Middle frontal gyrus (tissue), 1 donor: ENCODE measurements around the gene SEC23IP.
"Not testable (repeated sequence)": the region's sequence is repeated elsewhere in the genome, so short reads cannot be mapped to it uniquely, and the experiment has no call there.

ENCODE experiments used
- DNase-seq: peaks from one replicate; pipeline ENCODE4 v3.0.0-alpha.2; 2015; ENCODE audit warnings: low spot score; ENCODE audit errors: extremely low spot score

The SEC23IP gene

GRCh38 chr10:119883901-119884611 lies 8.5 kb upstream of the SEC23IP start:
- not testable (repeated sequence) for DNase-seq

GRCh38 chr10:119886070-119886469 lies 6.5 kb upstream of the SEC23IP start:
- DNase-seq: not testable (repeated sequence)

GRCh38 chr10:119888715-119889114 lies 3.8 kb upstream of the SEC23IP start:
- not testable (repeated sequence) for DNase-seq

GRCh38 chr10:119889201-119889600 lies 3.3 kb upstream of the SEC23IP start:
- not testable (repeated sequence) for DNase-seq

- not testable (repeated sequence) for DNase-seq
Measured at GRCh38 chr10:119890307-119890706, 2.2 kb upstream of the SEC23IP start.

- not testable (repeated sequence) for DNase-seq
Measured at GRCh38 chr10:119891849-119892187, 712 bp upstream of the SEC23IP start.

- no peak for DNase-seq
Measured at GRCh38 chr10:119893074-119893473, 544 bp downstream of the SEC23IP start.

GRCh38 chr10:119893845-119894427 lies 1.4 kb downstream of the SEC23IP start:
- DNase-seq: no peak

- no peak for DNase-seq
Measured at GRCh38 chr10:119896061-119896655, 3.6 kb downstream of the SEC23IP start.

- no peak for DNase-seq
Measured at GRCh38 chr10:119896937-119897770, 4.6 kb downstream of the SEC23IP start.

GRCh38 chr10:119898577-119898976 lies 6.0 kb downstream of the SEC23IP start:
- DNase-seq: no peak

- DNase-seq: no peak
Measured at GRCh38 chr10:119903946-119904666, 11.6 kb downstream of the SEC23IP start.

GRCh38 chr10:119907695-119908094 lies 15.2 kb downstream of the SEC23IP start:
- not testable (repeated sequence) for DNase-seq

- DNase-seq: no peak
Measured at GRCh38 chr10:119908166-119908565, 15.6 kb downstream of the SEC23IP start.

GRCh38 chr10:119910689-119911088 lies 18.2 kb downstream of the SEC23IP start:
- DNase-seq: no peak

GRCh38 chr10:119917777-119918176 lies 25.2 kb downstream of the SEC23IP start:
- no peak for DNase-seq

- no peak for DNase-seq
Measured at GRCh38 chr10:119919271-119919670, 26.7 kb downstream of the SEC23IP start.

GRCh38 chr10:119919826-119920225 lies 27.3 kb downstream of the SEC23IP start:
- DNase-seq: no peak

GRCh38 chr10:119928411-119928810 lies 35.9 kb downstream of the SEC23IP start:
- no peak for DNase-seq

GRCh38 chr10:119931871-119932270 lies 39.3 kb downstream of the SEC23IP start:
- DNase-seq: no peak

GRCh38 chr10:119932631-119933030 lies 40.1 kb downstream of the SEC23IP start:
- DNase-seq: no peak
